ENCODE data around the gene OR13J1.

- TF ChIP-seq, protein P1, sequence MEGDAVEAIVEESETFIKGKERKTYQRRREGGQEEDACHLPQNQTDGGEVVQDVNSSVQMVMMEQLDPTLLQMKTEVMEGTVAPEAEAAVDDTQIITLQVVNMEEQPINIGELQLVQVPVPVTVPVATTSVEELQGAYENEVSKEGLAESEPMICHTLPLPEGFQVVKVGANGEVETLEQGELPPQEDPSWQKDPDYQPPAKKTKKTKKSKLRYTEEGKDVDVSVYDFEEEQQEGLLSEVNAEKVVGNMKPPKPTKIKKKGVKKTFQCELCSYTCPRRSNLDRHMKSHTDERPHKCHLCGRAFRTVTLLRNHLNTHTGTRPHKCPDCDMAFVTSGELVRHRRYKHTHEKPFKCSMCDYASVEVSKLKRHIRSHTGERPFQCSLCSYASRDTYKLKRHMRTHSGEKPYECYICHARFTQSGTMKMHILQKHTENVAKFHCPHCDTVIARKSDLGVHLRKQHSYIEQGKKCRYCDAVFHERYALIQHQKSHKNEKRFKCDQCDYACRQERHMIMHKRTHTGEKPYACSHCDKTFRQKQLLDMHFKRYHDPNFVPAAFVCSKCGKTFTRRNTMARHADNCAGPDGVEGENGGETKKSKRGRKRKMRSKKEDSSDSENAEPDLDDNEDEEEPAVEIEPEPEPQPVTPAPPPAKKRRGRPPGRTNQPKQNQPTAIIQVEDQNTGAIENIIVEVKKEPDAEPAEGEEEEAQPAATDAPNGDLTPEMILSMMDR (IDR thresholded peaks at IDR 0.05): no peak
- no peak for TF ChIP-seq POLR2A (IDR thresholded peaks at IDR 0.05)
Observed at GRCh38 chr9:35840881-35841644, 29.1 kb downstream of the OR13J1 start.

All from suprapubic skin (tissue), 3 donors.